Stimulated activated CD4-positive, alpha-beta T cell treated with anti-CD3 and anti-CD28 coated beads, Interleukin-15, amount 100 ng/mL, for 1 hour (primary cell): ENCODE data around the gene RALGDS.

ENCODE experiments used
- DNase-seq, 2 donors: peaks; one replicate each; pipeline ENCODE4 v3.0.0-alpha.2; 2020; ENCODE audit warnings: low read depth in 1 of 2, low spot score in 1 of 2

RALGDS gene

DNA sequence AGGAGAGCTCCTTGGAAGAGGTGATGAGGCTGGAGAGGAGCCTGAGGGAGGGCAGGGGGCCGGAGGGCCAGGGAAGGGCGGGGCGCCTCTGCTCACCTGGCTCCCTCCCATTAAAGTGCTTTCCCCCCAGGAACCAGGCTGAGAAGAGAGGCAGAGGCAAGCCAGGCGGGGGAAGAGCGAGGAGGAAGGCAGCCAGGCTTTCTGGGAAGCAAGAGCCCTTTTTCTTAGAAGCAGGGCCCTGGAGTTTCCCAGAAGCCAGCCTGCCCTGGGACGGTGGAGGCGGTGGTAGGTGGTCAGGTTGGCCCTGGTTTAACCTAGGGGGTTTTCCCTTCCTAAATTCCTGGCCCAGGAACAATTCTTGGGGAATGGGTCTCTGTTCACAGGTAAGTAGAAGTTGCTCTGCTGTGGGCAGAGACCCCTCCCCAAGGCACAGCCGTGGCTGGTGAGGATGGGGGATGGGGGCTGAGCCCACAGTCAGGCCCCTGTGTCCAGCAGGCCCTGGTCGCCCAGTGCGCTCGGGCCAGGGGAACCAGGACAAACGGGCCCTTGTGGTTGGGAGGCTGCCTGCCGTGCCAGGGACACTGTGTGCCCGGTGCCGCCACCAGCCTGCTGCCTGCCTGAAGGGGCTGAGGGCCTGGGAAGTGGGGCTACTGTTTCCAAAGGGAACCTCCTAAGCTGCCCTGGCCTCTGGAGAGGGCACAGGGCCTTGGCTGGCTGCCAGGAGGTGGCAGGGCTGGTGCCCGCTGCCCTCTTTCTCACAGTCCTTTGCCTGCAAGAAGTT is 16.6 kb upstream of the RALGDS start:
- no peak for DNase-seq

DNA sequence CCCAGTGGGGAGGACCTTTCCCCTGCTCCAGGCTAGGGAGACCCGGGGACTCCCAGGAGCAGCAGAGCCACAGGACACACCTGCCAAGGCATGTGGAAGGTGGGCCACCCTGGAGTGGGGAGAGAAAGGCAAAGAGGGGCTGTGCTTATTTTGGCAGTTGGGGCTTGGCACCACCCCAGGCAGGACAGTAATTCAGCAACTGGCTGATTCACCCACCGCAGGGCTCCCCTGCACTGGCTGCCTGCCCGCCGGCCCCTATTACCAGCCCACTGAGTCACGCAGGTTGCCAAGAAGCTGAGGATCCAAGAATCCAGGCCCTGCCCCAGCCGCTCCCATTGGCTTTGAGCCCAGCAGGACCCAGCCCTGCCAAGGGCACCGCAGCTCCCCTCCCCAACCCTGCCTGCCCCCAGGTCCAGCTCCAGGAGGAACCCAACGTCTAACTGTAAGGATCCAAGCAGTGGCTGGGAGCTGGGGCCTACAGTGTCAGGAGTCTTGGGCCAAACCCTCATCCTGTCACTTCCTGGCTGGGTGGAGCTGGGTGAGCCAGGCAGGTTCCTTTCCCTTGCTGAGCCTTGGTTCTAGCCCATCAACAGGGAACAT is 14.2 kb upstream of the RALGDS start:
- peak; percentile 31 to 34 for DNase-seq

DNA sequence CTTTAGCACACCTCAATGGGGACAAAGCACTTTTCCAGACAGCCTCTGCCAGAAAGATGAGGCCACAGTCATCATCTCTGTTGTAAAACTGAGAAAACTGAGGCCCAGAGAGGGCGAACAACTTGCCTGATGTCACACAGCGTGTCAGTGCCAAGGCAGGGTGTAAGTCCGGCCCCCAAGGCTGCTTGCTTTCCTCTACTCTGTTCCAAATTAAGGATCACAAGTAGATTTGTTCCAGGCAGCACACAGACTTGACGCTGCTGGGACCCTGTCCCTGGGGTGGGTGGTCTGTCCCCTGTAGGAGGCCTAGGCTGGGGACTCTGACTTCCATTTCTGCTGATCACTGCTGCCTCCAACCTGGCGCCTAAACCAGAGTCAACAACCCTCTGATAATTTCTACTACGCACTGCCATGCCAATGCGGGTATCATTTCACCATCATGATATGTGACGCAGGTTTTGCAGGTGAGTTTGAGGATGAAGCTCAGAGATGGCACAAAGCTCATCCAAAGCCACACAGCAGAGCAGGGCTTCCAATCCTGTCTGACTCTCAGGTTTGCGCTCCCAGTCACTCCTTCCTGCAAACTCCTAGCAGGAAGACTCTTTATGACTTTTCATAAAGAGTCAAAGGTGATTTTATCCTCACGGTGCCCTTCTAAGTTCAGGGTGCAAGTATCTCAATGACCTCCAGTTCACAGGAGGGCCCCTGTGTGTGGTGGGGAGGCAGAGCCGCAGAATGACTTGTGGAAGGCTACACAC is 13.5 kb upstream of the RALGDS start:
- no peak for DNase-seq

DNA sequence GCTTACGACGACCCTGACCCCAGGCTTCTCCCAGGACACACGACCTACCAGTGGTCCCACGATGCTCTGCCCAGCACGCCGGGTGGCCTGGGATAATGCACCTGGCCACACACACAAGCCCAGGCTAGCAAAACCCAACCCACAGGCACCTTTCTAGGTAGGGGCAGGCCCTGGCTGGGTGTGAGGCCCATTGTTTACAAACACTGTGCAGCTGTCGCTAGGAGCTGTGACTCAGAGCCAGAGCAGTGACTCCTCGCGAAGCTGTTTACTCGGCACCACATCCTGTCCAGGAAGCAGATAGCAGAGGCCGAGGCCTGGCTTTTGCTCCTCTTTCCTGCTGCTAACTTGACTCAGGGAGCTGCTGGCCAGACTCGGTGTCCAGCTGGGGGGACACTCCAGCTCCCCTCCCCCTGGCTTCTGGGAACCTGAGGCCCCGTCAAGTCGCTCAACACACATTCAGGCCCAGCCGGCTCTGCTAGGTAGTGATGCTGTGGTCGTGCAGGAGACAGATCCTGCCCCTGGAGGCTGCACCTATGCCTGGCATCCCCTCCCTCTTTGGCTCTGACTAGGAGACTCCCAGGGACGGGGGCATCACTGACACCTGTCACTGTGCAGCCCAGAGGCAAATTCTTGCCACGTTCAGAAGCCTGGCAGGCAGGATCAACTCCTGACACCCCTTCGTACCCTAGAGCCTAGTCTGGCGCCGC is 12.8 kb upstream of the RALGDS start:
- peak; percentile 53 to 75 for DNase-seq

DNA sequence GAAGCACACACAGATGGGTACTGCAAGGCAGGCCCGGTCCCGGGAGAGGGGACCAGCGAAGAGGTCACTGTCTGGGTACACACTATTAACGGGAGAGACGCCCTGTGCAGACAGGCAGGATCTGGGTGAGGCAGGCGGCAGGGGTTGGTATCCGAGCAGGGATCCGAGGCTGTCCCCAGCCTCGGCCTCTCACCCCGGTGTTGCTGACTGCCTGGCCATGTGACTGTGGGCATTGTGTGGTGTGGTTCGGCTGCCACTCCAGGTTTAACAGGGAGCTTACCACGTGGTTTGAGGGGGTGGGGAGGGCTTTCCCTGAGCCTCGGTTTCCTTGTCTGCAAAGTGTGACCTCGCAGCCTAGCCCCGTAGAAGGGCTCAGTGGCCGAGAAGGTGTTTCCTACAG is 11.1 kb upstream of the RALGDS start:
- DNase-seq = no peak

DNA sequence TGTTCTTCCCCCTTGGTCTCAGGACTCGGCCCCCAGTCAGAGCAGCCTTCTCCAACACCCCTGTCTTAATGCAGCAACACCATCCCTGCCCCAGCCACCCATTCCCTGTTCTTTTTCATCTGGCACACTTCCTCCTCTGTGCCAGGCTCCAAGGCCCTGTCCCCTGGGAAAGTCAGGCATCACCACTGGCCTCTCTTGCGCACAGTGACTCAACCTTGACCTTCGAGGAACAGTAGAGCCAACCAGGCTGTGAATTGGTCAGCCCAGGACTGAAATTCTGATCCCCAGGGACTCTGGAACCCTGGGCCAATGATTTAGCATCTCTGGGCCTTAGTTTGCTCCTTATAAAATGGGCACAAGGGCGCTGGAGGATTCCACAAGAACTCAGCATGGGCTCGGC is 10.5 kb upstream of the RALGDS start:
- no peak for DNase-seq

DNA sequence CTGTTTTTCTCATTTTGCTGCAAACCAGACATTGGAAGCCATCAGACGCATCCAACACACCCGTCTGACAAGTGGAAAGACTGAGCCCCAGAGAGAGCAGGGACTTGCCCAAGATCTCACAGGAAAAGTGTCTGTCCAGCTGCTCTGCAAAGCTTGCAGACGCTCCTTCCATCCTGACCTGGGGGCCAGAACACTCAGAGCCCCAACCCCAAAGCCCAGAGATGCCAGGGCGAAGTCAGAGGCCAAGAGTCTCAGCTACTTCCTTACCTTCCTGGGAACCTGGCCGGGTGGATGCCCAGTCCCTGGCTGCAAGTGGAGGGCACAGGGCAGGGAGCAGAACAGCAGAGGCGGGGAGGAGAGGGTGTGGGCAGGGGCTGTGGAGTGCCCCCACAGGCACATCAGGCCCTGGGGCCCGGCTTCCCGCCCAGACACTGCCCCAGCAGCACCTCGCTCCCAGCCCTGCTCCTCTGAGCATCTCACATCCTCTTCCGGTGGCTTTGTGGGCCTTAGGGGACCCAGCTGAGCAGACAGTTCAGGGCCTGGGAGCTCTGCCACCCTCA is 9.7 kb upstream of the RALGDS start:
- peak in 1 of 2 donors; percentile 53 for DNase-seq

DNA sequence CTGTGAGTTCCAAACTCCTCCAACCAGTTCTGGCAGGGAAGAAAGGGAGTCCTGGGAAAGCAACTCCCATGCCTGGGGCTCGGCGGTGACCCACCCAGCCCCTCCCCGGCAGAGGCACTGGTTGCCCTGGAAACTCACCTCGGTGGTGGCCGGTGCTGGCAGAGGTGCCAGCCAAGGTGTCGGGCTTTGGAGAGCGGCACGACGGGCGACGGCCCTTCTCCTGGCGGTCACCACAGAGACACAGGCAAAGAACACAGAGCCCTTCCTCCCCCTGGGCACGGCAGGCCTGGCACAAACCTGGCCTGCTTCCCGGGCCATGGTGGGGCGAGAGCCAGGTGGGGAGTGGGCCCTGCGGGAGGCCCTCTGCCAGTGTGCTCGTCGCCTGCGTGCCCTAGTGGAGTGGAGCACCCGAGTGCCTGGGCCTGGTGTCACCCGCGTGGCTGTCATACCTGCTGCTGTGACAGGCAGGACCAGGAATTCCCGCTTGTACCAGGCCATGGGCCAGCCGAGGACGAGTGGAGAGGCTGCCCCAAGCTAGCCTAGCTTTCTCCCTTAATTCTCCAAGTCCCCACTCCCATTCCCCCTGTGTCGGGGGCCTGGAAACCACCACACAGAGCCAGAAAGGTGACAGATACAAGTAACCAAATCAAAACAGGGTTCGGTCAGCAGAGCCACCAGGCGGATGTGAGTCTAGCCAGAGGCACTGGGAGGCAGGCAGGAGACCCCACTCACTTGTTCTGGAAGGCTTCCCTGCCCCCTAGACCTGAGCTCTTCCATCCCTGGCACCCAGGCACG is 8.2 kb upstream of the RALGDS start:
- DNase-seq = no peak

DNA sequence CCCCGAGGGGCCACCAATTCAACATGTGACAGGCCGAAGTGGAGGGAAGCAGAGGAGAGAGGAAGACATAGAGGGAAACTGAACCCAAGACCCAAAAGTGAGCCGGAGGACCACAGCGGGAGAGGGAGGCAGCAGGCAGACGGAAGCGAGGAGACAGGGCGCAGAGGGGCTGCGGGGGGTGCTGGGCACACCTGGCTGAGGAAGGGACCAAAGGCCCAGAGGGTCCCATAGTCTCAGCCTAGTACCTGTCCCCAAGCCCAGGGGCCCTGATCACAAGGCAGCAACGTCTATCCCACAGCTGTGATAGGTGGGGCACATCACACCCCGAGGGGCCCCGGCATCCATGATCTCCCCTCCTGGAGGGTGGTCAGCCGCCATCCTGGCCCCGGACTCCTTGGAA is 7.1 kb upstream of the RALGDS start:
- DNase-seq = no peak

DNA sequence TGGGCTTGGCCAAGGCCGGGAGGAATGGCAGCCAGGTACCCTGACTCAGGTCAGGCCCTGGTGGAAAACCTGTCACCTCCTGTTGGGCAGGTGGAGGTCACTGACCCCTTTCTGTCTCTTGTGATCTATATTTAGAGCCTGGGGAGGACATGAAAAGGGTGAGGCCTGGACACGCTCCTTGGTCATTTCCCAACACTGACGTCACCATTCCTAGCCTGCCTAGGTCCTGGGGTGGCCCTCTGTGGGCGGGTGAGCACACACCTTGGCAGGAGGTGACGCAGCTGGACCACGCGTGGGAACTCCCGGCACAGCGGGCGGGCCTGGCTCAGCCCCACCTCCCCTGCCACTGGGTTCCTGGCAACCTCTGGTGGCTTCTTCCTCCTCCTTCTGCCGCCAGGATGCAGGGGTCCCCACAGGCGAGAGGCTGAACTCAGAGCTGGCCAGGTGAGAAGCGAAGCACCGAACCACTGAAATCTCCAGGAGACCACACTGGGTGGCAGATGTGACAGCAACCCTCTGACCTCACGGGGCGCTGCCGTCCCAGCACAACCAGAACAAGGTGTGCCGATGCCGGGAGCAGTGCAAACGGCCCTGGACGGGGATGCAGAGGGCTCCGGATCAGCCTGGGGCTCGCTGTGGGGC is 6.4 kb upstream of the RALGDS start:
- DNase-seq = peak in 1 of 2 donors; percentile 31

DNA sequence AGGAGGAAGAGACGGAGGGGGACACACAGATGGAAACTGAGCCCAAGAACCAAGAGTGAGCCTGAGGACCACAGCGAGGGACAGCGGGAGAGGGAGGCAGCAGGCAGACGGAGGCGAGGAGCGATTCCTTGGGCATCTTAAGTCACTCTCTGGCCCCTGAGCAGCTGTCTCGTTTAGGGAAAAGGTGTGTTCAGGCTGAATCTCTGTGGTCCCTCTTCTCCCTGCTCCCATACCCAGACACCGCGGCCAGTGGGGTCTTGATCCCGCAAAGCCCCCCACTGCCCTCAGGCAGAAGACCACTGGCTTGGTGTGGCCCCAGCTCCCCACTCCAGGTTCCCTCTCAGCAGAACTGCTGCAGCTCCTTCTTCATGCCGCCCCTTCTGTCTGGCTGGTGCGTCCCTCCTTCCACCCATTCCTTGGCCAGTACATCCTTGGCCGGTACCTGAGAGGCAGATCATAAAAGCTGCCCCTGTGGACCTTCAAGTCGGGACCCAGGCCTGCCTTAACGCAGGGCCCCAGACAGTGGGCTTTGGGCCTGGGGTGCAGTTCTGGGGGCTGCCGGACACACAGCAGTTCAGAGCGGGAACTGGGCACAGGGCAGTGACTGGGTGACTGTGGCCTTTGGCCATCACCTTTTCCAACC is 5.8 kb upstream of the RALGDS start:
- no peak for DNase-seq

DNA sequence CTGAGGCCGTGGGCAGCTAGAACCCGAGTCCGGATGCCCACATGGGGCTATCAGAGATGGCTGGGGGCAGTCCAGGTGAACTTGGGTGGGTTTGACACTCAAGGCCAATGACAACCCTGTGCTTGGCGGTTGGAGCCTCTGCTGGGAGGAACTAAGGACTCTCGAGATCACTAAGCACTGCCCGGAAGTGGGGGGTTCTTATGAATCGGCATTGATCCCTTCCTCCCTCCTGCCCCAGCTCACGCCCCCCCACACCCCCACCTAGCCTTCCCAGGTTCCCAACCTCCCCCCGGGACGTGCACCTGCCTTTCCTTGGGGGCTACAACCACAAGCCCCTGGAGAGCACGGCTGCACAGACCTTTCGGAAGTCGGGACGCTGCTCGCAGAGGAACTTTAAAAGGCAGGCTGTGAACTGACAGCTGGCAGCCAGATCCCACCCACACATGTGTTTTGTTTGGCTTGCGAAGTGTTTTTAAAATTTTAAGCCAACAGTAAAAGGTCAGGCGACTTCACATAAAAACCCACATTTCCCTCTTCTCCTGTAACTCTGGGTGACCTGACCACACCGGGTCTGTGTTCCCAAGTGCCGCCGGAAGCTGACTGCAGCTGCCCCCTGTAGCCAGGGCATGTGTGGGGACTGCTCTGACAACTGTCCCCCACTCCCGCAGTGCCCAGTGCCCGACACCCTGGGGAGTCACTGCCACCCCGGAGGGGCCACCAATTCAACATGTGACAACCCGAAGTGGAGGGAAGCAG is 5.1 kb upstream of the RALGDS start:
- DNase-seq = no peak

DNA sequence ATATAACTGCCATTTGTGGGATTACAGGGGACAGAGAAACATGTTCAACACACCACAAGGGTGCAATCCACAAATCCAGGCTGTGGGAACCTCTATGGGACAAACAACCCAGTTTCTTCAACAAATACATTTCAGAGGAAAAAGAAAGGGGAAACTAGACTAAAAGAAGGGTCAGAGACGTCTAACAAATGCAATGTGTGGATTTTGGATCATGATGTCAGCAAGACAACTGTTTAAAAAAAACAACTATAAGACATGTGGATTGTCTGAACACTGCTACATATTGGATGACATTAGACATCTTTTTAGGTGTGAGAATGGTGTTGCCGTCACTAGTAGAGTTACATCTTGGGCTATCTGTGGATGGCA is 3.9 kb upstream of the RALGDS start:
- DNase-seq = no peak

DNA sequence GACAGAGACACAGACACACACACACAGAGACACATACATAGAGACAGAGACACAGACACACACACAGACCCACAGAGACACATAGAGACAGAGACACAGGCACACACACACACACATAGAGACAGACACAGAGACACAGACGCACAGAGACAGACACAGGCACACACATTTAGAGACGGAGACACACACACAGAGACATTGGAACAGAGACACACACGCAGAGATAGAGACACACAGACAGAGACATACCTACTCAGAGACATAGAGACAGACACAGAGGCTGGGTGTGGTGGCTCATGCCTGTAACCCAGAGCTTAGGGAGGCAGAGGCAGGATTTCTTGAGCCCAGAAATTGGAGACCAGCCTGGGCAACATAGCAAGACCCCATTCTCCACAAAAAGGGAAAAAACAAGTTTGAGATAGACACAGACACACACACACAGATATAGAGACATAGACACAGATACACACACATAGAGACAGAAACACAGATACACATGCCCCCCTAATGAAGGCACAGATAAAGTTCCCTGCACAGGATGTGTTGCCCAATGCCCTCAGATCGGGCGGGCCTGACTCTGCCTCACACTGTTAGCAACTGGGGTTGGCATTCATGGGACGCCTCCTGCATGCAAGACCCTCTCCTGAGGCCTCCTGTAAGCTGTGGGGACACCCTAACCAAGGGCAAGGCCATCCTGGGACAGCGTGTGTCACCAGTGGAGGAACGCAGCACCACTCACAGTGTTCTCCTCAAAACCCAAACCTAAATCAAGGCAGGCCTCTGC is 3.3 kb upstream of the RALGDS start:
- no peak for DNase-seq

DNA sequence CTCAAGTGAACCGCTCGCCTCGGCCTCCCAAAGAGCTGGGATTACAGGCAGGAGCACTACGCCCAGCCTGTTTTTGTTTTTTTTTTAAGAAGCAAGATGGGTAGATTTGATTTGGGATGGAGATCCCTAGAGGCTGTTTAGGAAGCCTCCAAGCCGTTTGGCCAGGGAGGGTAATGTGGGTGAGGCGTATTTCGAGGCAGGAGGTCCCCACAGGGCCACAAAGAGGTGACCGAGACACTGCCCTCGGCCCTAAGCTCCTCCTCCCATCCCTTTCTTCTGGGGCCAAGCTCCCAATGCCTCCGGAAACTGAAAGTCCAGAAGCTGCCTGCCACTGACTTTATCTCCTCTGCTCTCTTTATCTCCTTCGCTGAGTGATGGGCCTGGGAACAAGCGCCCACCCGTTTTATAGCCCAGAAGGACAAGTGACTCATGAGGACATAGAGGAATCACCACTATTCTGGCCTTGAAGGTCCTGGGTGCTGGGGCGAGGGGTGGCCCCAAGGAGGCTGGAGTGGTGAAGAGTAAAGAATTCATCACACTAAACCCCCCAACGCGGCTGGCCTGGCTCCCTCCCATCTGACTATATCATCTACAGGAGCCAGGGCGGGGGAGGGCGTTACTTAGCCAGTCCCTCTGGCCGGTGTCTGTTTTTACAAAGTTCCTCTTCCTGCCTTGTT is 2.0 kb upstream of the RALGDS start:
- no peak for DNase-seq

DNA sequence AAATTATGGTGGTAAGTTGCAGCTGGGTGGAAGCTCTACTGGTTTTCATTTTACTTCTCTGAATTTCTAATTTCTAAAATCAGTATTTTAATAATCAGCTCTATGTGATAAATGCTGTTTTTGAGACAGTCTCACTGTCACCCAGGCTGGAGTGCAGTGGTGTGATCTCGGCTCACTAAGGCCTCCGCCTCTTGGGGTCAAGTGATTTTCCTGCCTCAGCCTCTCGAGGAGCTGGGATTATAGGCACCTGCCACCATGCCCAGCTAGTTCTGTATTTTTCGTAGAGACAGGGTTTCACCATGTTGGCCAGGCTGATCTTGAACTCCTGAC is 1.5 kb upstream of the RALGDS start:
- DNase-seq = no peak

DNA sequence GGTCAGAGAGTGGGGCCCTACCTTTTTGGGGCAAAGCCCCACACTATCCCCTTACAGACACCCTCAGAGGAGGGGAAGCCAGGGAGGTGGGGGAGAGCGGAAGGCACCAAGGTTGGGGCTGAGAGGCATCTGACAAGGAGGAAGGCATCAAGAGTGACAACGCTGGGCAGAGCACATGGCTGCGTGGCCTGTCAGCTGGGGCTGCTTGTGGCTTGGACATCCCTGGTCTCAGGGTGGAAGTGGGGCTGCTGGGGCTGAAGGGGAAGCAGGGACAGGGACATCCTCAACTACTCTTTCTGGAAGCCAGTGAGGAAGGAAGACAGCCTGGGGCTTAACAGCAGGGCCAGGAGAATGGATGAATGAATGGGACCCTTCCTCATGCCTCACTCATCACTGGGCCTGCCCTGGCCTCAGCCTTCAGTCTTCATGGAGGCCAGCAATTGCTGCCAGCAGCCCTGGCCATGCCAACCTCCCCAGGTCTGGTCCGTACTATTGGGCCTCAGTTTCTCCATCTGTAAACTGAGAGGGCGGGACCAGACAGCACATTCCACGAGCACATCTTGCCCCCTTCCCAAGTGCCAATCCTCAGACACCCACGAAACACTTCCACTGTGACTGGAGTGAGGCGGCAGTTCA is 993 bp upstream of the RALGDS start:
- DNase-seq = no peak
